ENCODE measurements around the gene WDR62.

The WDR62 gene

GRCh38 chr19:36079389-36079945, 24.8 kb downstream of the WDR62 start:
- no peaks in the 10 kb centered on the region for H3K9me3 ChIP-seq
- no peak overlapping the region for H3K4me3 ChIP-seq
- no peaks in the 10 kb centered on the region for H3K27me3 ChIP-seq (ENCODE audit: low read depth)
- in situ Hi-C loops (cut with MboI; ENCODE audit: low sequenced_read_pairs), result no loop called here
- DNase-seq (ENCODE audit: low spot score in 2 of 2), result no peak
- H3K36me3 ChIP-seq (replicated peaks), result peaks cover 67% of the 10 kb centered on the region
- no peaks in the 10 kb centered on the region for H3K4me1 ChIP-seq

DNA sequence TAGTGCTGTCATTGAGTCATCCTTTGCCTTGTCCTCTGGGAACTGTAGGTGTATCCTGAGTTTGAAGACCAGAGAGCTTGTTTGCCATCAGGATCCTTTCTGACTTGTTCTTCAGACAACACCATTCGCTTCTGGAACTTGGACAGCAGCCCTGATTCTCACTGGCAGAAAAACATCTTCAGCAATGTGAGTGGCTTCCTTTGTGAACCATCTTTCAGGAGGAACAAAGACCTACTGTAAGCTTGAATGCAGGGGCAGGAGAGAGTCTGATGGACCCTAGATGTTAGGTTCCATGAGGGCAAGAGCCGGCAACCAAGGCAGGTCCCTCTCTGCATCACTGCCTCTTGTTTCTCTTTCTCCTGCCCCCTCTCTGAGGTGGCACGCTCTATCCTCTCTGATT, 26.7 kb downstream of the WDR62 start:
- Histone ChIP-seq H3K36me3 (replicated peaks) (peaks cover 62% of the 10 kb centered on the region), H3K4me1 (no peaks in the 10 kb centered on the region), H3K9me3 (no peaks in the 10 kb centered on the region), H3K27me3 (ENCODE audit: low read depth) (no peaks in the 10 kb centered on the region), H3K4me3 (no peak overlapping the region)
- DNase-seq (ENCODE audit: low spot score in 2 of 2), result no peak
- in situ Hi-C loops (cut with MboI; ENCODE audit: low sequenced_read_pairs), result no loop called here

- Histone ChIP-seq H3K27me3 (ENCODE audit: low read depth) (no peaks in the 10 kb centered on the region), H3K4me1 (no peaks in the 10 kb centered on the region), H3K36me3 (replicated peaks) (peaks cover 67% of the 10 kb centered on the region), H3K9me3 (no peaks in the 10 kb centered on the region), H3K4me3 (no peak overlapping the region)
- in situ Hi-C loops (cut with MboI; ENCODE audit: low sequenced_read_pairs), result no loop called here
- no peak for DNase-seq (ENCODE audit: low spot score in 2 of 2)
Measured at GRCh38 chr19:36081894-36082293, 27.2 kb downstream of the WDR62 start.

DNA sequence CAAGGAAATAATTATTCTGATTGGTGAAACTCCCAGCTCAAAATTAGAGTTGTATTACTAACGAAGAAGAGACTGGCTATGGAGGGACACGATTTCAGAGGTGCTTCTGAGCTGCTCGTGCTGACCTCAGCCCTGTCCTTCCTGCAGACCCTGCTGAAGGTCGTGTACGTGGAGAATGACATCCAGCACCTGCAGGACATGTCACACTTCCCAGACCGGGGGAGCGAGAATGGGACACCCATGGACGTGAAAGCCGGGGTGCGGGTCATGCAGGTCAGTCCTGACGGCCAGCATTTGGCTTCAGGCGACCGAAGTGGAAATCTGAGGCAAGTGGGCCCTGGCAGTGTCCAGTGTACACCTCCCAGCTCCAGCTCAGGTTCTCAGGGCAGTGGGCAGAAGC, 28.2 kb downstream of the WDR62 start:
- Histone ChIP-seq H3K36me3 (replicated peaks) (peaks cover 67% of the 10 kb centered on the region), H3K4me3 (no peak overlapping the region), H3K4me1 (no peaks in the 10 kb centered on the region), H3K27me3 (ENCODE audit: low read depth) (no peaks in the 10 kb centered on the region), H3K9me3 (no peaks in the 10 kb centered on the region)
- in situ Hi-C loops (cut with MboI; ENCODE audit: low sequenced_read_pairs), result no loop called here
- no peak for DNase-seq (ENCODE audit: low spot score in 2 of 2)

DNA sequence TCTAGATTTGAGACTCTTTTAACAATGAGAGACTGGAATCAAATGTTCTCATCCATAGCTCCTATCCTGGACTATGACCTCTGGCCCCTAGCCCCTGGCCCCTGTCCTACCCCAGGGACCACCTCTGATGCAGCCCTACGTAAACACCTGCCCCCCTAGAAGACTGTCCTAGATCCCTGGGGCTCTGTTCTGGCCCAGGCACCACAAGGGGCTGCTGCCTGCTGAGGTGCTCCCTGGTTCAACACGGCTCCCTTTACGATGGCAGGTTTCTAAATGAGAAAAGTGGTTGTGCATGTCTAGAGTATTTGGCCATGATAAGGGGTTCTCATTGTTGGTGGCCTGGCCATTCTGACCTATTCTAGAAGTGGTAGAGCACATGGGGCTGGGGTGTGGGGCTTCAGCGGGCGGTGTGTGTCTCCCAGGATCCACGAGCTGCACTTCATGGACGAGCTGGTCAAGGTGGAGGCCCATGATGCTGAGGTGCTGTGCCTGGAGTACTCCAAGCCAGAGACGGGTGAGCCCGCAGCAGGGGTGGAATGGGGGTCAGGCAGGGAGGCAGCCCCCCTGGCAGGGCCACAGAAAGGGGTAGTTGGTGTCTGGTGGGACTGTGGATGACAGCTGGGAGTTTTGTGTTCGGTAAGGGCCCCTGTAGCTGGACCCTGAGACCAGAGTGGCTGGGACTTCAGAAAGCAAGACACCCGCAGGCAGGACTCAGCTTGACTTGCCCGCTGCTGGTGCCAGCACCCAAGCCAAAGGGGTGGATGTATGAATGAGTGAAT, 29.7 kb downstream of the WDR62 start:
- peaks cover 76% of the 10 kb centered on the region for H3K36me3 ChIP-seq (replicated peaks)
- H3K9me3 ChIP-seq, result no peaks in the 10 kb centered on the region
- H3K4me3 ChIP-seq, result no peak overlapping the region
- no peaks in the 10 kb centered on the region for H3K4me1 ChIP-seq
- in situ Hi-C loops (cut with MboI; ENCODE audit: low sequenced_read_pairs), result no loop called here
- no peak for DNase-seq (ENCODE audit: low spot score in 2 of 2)
- no peaks in the 10 kb centered on the region for H3K27me3 ChIP-seq (ENCODE audit: low read depth)

- DNase-seq (ENCODE audit: low spot score in 2 of 2), result no peak
- in situ Hi-C loops (cut with MboI; ENCODE audit: low sequenced_read_pairs), result no loop called here
- H3K27me3 ChIP-seq (ENCODE audit: low read depth), result no peaks in the 10 kb centered on the region
- no peaks in the 10 kb centered on the region for H3K4me1 ChIP-seq
- H3K36me3 ChIP-seq (replicated peaks), result peaks cover 83% of the 10 kb centered on the region
- no peaks in the 10 kb centered on the region for H3K9me3 ChIP-seq
- H3K4me3 ChIP-seq, result no peak overlapping the region
Measured at GRCh38 chr19:36086326-36086725, 31.6 kb downstream of the WDR62 start.

GRCh38 chr19:36089847-36090246, 35.1 kb downstream of the WDR62 start:
- DNase-seq (ENCODE audit: low spot score in 2 of 2), result no peak
- Histone ChIP-seq H3K4me1 (no peaks in the 10 kb centered on the region), H3K27me3 (ENCODE audit: low read depth) (no peaks in the 10 kb centered on the region), H3K36me3 (replicated peaks) (peaks cover 74% of the 10 kb centered on the region), H3K9me3 (no peaks in the 10 kb centered on the region), H3K4me3 (no peak overlapping the region)
- in situ Hi-C loops (cut with MboI; ENCODE audit: low sequenced_read_pairs), result no loop called here

DNA sequence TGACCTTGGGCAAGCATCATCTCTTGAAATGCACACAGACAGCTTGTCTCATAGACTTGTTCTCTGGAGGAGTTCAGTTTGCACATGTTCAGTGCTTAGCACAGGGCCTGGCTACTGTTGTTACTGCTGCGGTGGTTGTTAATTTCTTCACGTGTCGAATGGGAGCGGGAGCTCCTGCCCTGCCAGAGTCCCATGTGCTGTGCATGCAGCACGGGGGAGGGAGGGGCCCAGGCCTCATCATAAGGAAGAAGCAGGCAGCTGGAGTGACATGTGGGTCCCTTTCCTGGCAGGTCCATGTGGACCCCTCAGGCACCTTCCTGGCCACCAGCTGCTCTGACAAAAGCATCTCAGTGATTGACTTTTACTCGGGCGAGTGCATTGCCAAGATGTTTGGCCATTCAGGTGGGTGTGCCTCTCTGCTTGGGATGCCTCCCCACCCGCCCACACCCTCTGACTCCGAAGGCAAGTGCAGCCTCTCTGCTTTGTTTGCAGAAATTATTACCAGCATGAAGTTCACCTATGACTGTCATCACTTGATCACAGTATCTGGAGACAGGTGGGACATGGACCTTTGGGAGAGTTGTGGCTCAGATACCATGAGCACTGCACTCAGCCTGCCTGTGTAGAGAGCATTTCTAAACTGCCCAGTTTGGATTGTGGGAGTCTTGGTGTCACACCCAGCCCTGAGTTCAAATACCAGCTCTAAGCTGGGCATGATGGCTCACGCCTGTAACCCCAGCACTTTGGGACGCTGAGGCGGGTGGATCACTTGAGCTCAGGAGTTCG, 36.4 kb downstream of the WDR62 start:
- Histone ChIP-seq H3K4me3 (no peak overlapping the region), H3K36me3 (replicated peaks) (peaks cover 80% of the 10 kb centered on the region), H3K9me3 (no peaks in the 10 kb centered on the region), H3K4me1 (no peaks in the 10 kb centered on the region), H3K27me3 (ENCODE audit: low read depth) (no peaks in the 10 kb centered on the region)
- in situ Hi-C loops (cut with MboI; ENCODE audit: low sequenced_read_pairs), result no loop called here
- DNase-seq (ENCODE audit: low spot score in 2 of 2), result no peak

- Histone ChIP-seq H3K36me3 (replicated peaks) (peaks cover 81% of the 10 kb centered on the region), H3K9me3 (no peaks in the 10 kb centered on the region), H3K4me1 (no peaks in the 10 kb centered on the region), H3K27me3 (ENCODE audit: low read depth) (no peaks in the 10 kb centered on the region), H3K4me3 (no peak overlapping the region)
- in situ Hi-C loops (cut with MboI; ENCODE audit: low sequenced_read_pairs), result no loop called here
- no peak for DNase-seq (ENCODE audit: low spot score in 2 of 2)
Measured at GRCh38 chr19:36092566-36092965, 37.9 kb downstream of the WDR62 start.

GRCh38 chr19:36093146-36093662, 38.5 kb downstream of the WDR62 start:
- H3K4me1 ChIP-seq, result no peaks in the 10 kb centered on the region
- no peaks in the 10 kb centered on the region for H3K9me3 ChIP-seq
- peaks cover 79% of the 10 kb centered on the region for H3K36me3 ChIP-seq (replicated peaks)
- in situ Hi-C loops (cut with MboI; ENCODE audit: low sequenced_read_pairs), result no loop called here
- no peak for DNase-seq (ENCODE audit: low spot score in 2 of 2)
- no peaks in the 10 kb centered on the region for H3K27me3 ChIP-seq (ENCODE audit: low read depth)
- no peak overlapping the region for H3K4me3 ChIP-seq

GRCh38 chr19:36093687-36094086, 39.0 kb downstream of the WDR62 start:
- H3K27me3 ChIP-seq (ENCODE audit: low read depth), result no peaks in the 10 kb centered on the region
- no peaks in the 10 kb centered on the region for H3K4me1 ChIP-seq
- H3K9me3 ChIP-seq, result no peaks in the 10 kb centered on the region
- no peak for DNase-seq (ENCODE audit: low spot score in 2 of 2)
- no peak overlapping the region for H3K4me3 ChIP-seq
- in situ Hi-C loops (cut with MboI; ENCODE audit: low sequenced_read_pairs), result no loop called here
- peaks cover 74% of the 10 kb centered on the region for H3K36me3 ChIP-seq (replicated peaks)

DNA sequence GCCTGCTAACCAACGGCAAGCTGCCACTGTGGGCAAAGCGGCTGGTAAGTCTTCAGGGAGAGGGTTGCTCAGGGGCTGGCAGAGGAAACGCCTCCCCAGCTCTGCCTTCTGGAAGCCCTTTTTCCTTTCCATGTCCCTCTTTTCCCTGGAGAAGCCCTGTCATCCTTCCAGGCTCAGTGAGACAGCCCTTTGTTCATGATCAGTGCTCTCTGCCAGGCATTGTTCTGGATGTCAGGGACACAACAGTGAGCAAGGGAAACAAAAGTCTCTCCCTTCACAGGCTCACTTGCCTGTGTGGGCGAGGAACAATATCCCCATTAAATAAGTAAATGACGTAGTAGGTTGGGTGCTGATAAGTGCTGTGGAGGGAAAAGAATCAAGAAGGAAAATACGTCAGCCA, 42.3 kb downstream of the WDR62 start:
- Histone ChIP-seq H3K36me3 (replicated peaks) (peaks cover 76% of the 10 kb centered on the region), H3K9me3 (no peaks in the 10 kb centered on the region), H3K27me3 (ENCODE audit: low read depth) (no peaks in the 10 kb centered on the region), H3K4me1 (no peaks in the 10 kb centered on the region), H3K4me3 (no peak overlapping the region)
- no peak for DNase-seq (ENCODE audit: low spot score in 2 of 2)
- in situ Hi-C loops (cut with MboI; ENCODE audit: low sequenced_read_pairs), result no loop called here

- Histone ChIP-seq H3K4me3 (no peak overlapping the region), H3K9me3 (no peaks in the 10 kb centered on the region), H3K27me3 (ENCODE audit: low read depth) (no peaks in the 10 kb centered on the region), H3K4me1 (no peaks in the 10 kb centered on the region), H3K36me3 (replicated peaks) (peaks cover 78% of the 10 kb centered on the region)
- in situ Hi-C loops (cut with MboI; ENCODE audit: low sequenced_read_pairs), result no loop called here
- no peak for DNase-seq (ENCODE audit: low spot score in 2 of 2)
Measured at GRCh38 chr19:36099166-36099785, 44.6 kb downstream of the WDR62 start.

- H3K9me3 ChIP-seq, result no peaks in the 10 kb centered on the region
- H3K27me3 ChIP-seq (ENCODE audit: low read depth), result no peaks in the 10 kb centered on the region
- DNase-seq (ENCODE audit: low spot score in 2 of 2), result no peak
- in situ Hi-C loops (cut with MboI; ENCODE audit: low sequenced_read_pairs), result no loop called here
- peaks cover 80% of the 10 kb centered on the region for H3K36me3 ChIP-seq (replicated peaks)
- no peaks in the 10 kb centered on the region for H3K4me1 ChIP-seq
- H3K4me3 ChIP-seq, result no peak overlapping the region
Measured at GRCh38 chr19:36100476-36100875, 45.8 kb downstream of the WDR62 start.

All from HAP-1 (cell line).